AG09309 (cell line): ENCODE results near the gene TSPYL2.

Experiments
- DNase-seq: peaks from one replicate; pipeline ENCODE4 v3.0.0-alpha.2; 2010; ENCODE audit warnings: low read depth
- H3K4me3 ChIP-seq: 2 replicates; pipeline ENCODE4 v1.5.1; 2011; ENCODE audit warnings: mild to moderate bottlenecking, low read depth, low read length, moderate library complexity; ENCODE audit not compliant: control insufficient read depth
- CTCF ChIP-seq: IDR thresholded peaks from 2 replicates; pipeline ENCODE4 v1.5.1; 2011; ENCODE audit warnings: mild to moderate bottlenecking, low read depth, low read length, inconsistent platforms; ENCODE audit not compliant: insufficient read depth, control insufficient read depth; ENCODE audit errors: missing control alignments

TSPYL2 gene

DNA sequence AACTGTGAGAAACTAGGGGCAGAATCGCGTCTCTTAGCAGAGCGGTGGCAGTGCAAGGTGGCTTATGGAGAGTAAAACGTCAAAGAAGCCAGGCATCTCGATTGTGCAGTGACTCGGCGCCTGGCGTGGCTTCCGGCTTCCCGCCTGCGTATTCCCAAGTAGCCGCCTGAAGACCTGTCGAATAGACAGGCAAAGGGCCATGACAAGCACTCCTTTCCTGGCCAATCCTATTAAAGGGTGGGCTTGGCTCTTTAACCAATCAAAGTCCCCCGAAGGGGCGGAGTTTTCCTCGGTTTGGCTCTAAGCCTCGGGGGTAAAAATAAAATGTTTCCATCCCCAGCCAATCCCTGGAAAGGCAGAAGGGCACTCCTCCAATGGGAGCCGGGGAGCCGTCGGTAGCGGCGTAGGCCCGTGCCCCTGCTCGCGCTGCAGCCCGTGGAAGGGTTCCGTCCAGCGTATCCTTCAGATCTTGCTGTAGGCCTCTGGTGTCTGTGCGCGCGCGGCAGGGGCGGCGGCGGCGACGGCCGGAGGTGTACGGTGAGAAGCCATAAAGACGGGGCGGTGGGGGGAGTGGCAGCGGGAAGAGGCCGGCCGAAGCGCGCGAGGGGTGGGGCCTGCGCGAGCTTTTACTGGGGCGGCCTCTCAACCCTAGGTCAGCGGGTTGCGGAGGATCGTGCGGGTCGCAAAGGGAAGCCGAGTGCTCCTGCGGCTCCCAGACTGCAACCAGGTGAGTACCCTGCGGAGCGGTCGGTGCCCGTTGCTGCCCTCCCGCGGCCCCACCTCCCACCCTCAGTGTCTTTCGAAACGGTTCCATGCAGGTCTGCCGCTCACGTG is 11.8 kb downstream of the TSPYL2 start, which contains the start of gene KANTR:
Gene KANTR (plus strand): TSS at position 395 of the 834 bp plus-strand sequence. CDS start 30,131 bp downstream, outside the sequence.
- no peak for TF ChIP-seq CTCF
- DNase-seq = peak; percentile 84
- H3K4me3 ChIP-seq = peak within 1 kb of the TSS; percentile 71

GRCh38 chrX:53094582-53094905 is 12.4 kb downstream of the TSPYL2 start:
- no peak for TF ChIP-seq CTCF
- peak overlapping the region; percentile 71 for H3K4me3 ChIP-seq
- DNase-seq = no peak

GRCh38 chrX:53095796-53096195 is 13.6 kb downstream of the TSPYL2 start:
- DNase-seq = no peak
- TF ChIP-seq CTCF = no peak
- no peak overlapping the region for H3K4me3 ChIP-seq

DNA sequence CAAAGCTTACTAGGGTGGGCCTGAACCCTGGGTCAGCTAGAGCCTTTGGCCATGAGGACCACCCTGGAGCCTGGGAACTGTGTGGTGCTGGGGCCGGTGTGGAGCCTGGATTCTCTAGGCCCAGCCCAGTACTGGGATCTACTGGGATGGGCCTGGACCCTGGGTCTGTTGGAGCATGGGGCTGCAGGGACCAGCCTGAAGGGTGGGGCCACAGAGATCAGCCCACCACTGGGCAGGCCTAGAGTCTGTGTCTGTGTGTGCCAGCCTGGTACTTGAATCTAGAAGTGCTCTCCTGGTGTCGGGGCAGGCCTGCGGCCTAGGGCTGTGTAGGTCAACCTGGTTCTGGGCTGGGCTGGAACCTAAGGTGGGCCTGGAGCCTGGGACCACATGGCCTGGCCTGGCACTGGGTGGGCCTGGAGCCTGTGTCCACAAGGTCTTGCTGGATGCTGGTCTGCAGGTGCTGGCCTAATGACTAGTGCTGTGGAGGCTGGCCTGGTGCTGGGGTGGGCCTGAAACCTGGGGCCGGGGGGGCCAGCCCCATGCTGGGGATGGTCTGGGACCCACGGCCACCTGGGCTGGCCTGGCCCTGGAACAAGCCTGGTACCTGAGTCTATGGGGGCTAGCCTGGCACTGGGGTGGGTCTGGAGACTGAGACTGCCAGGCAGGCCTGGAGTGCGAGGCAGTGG is 32.8 kb downstream of the TSPYL2 start:
- no peak for DNase-seq
- TF ChIP-seq CTCF = no peak
- H3K4me3 ChIP-seq = no peak overlapping the region

- H3K4me3 ChIP-seq = no peak overlapping the region
- TF ChIP-seq CTCF = no peak
- no peak for DNase-seq
These were observed 33.3 kb downstream of the TSPYL2 start for GRCh38 chrX:53115550-53115874.

DNA sequence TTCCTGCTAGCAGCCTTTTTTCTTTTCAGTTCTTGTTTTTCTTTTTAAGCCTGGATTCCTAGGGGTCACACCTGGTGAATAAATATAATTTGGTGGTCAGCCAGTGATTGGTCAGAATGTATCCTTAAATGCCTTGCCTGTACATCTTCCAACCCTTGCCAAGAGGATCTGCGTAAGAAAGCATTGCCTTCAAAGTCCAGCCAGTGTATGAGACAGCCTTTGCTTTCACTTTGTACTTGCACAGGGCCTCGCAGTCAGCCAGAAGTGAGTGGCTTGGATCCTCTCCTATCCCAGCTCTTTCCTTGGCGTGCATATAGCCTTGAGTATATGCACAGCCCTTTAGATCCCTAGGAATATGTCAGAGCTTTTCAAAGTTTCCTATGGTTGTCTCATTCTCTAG is 33.9 kb downstream of the TSPYL2 start:
- no peak for DNase-seq

More for the DNA sequence above, 33.9 kb downstream of the TSPYL2 start:
- H3K4me3 ChIP-seq = no peak overlapping the region
- no peak for TF ChIP-seq CTCF
